NCI-H1092 treated with DMSO at 0.1 percent for 48 hours (cell line): ENCODE measurements around the gene ASXL1.

ENCODE experiments used
- DNase-seq: peaks from one replicate; lab custom pipeline; 2025; lab: John Stamatoyannopoulos, UW

ASXL1 gene

GRCh38 chr20:32481311-32482142, 123.4 kb downstream of the ASXL1 start:
- DNase-seq = no peak

DNA sequence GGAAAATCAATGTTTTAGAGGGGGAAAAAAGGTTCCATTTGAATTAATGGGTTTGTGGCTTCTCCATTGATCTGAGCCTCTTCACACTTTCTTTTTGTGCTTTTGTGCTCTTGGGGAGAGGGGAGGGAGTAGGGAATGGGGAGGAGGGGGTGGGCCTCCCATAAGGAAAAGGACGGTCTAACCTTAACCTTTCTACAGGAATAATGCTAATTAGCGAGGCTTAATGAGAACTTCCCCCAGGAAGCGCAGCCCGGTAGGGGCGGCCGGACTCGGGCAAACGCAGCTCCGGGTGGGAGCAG, 124.0 kb downstream of the ASXL1 start:
- DNase-seq = no peak

GRCh38 chr20:32482442-32483261, 124.5 kb downstream of the ASXL1 start:
- DNase-seq = no peak

GRCh38 chr20:32483351-32484224, 125.5 kb downstream of the ASXL1 start:
- peak; percentile 79 for DNase-seq

DNA sequence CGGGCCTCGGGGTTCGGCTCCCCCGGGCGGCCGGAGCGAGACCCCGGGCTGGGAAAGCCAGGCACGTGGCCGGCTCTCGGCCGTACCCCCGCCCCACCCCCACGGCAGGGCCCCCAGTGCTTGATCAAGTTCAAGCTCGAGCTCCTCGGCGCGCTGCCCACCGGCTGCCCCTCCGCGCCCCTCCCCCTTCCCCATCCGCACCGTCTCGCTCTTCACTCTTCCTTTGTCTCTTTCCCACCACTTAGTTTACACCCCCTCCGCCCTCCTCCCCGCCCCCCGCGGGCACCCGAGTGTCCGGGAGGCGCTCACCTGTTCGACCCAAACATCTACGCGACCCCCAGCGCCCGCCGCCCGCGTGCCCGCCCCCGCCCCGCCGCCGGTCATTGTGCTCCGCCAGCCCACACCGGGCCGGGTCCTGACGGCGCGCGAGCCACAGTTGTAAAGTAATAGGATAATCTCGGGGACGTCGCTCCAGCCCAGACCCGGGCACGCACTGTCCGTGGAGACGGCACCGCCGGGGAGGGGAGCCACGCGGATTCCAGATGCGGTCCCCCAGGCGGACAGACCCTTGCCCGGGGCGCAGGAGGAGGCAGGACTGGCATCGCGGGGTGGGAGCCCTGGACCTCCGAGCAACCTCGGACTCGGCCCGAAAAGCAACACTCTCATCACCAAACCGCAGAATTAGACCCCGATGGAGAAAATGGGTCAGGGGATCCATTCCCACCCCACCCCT, 126.3 kb downstream of the ASXL1 start:
- peak; percentile 33 for DNase-seq

GRCh38 chr20:32484958-32485769, 127.0 kb downstream of the ASXL1 start:
- peak; percentile 63 for DNase-seq

- DNase-seq = no peak
Observed at GRCh38 chr20:32485770-32486478, 127.8 kb downstream of the ASXL1 start.

GRCh38 chr20:32487381-32487780, 129.2 kb downstream of the ASXL1 start:
- no peak for DNase-seq

GRCh38 chr20:32488066-32488838, 130.1 kb downstream of the ASXL1 start:
- no peak for DNase-seq
